Neural progenitor cell (in vitro differentiated cells): Measurements from ENCODE around the gene GNB2. TPM values are rescaled to one million over a fixed set of nuclear protein-coding genes. Genes with fewer than 3 reads are reported as not detected.

Experiments used
- DNase-seq: peaks from one replicate; pipeline ENCODE4 v3.0.0-alpha.2; 2016; ENCODE audit warnings: low spot score
- H2AFZ ChIP-seq: fragments of 200-600 bp; sonication (generic); replicated peaks from 2 replicates; pipeline ENCODE4 v1.6.1; 2016; ENCODE audit warnings: antibody characterized with exemption
- H3F3A ChIP-seq: fragments of 200-600 bp; sonication (generic); 2 replicates; pipeline ENCODE4 v1.6.1; 2016; ENCODE audit warnings: antibody characterized with exemption, low read depth
- H3K27ac ChIP-seq: fragments of 200-600 bp; sonication (generic); 2 replicates; pipeline ENCODE4 v1.5.1; 2016; ENCODE audit warnings: mild to moderate bottlenecking
- H3K27me3 ChIP-seq: fragments of 200-600 bp; sonication (generic); 2 replicates; pipeline ENCODE4 v1.6.1; 2016; ENCODE audit warnings: mild to moderate bottlenecking, moderate library complexity
- H3K36me3 ChIP-seq: fragments of 200-600 bp; sonication (generic); 2 replicates; pipeline ENCODE4 v1.5.1; 2016
- H3K4me1 ChIP-seq: fragments of 200-600 bp; sonication (generic); 2 replicates; pipeline ENCODE4 v1.6.1; 2016; ENCODE audit warnings: mixed run types
- H3K4me2 ChIP-seq: fragments of 200-600 bp; sonication (generic); 2 replicates; pipeline ENCODE4 v1.6.1; 2016
- H3K4me3 ChIP-seq: fragments of 200-600 bp; sonication (generic); 2 replicates; pipeline ENCODE4 v1.5.1; 2016
- H3K79me2 ChIP-seq: fragments of 200-600 bp; sonication (generic); 2 replicates; pipeline ENCODE4 v1.6.1; 2016; ENCODE audit warnings: low read depth
- H3K9ac ChIP-seq: fragments of 200-600 bp; sonication (generic); 2 replicates; pipeline ENCODE4 v1.6.1; 2016
- H3K9me3 ChIP-seq: fragments of 200-600 bp; sonication (generic); 2 replicates; pipeline ENCODE4 v1.5.1; 2016; ENCODE audit warnings: low read depth
- H4K20me1 ChIP-seq: fragments of 200-600 bp; sonication (generic); 2 replicates; pipeline ENCODE4 v1.6.1; 2016; ENCODE audit warnings: low read depth
- H3K27ac Mint-ChIP-seq: 3 replicates; pipeline ENCODE4 v1.8.0; 2021; ENCODE audit warnings: mixed read lengths
- H3K27me3 Mint-ChIP-seq: 2 replicates; pipeline ENCODE4 v1.8.0; 2022; ENCODE audit warnings: low read depth, mild to moderate bottlenecking, inconsistent platforms, moderate library complexity, mixed read lengths; ENCODE audit not compliant: insufficient read depth
- H3K36me3 Mint-ChIP-seq: 3 replicates; pipeline ENCODE4 v1.8.0; 2021; ENCODE audit warnings: mixed read lengths
- H3K4me1 Mint-ChIP-seq: 3 replicates; pipeline ENCODE4 v1.8.0; 2021; ENCODE audit warnings: mixed read lengths
- H3K4me3 Mint-ChIP-seq: 3 replicates; pipeline ENCODE4 v1.8.0; 2021; ENCODE audit warnings: mild to moderate bottlenecking, moderate library complexity, mixed read lengths
- H3K9me3 Mint-ChIP-seq: 3 replicates; pipeline ENCODE4 v1.8.0; 2020; ENCODE audit warnings: mixed read lengths
- EZH2 ChIP-seq: fragments of 200-600 bp; sonication (generic); IDR thresholded peaks from 2 replicates; pipeline ENCODE4 v1.6.1; 2017; ENCODE audit warnings: antibody characterized with exemption, mild to moderate bottlenecking, moderate library complexity
- EZH2phosphoT487 ChIP-seq: fragments of 200-600 bp; sonication (generic); IDR thresholded peaks from 2 replicates; pipeline ENCODE4 v1.6.1; 2017; ENCODE audit warnings: antibody characterized with exemption
- total RNA-seq: library from RNA; depleted of rRNA; stranded (reverse); fragments of >200 nt; gene quantifications from 2 replicates; pipeline ENCODE4 v1.2.3, GENCODE V29; 2015; ENCODE audit warnings: low replicate concordance
- TF ChIP-seq, protein P1 (sequence below): fragments of 200-600 bp; sonication (generic); IDR thresholded peaks from 2 replicates; pipeline ENCODE4 v1.5.1; 2017; ENCODE audit warnings: antibody characterized with exemption, mild to moderate bottlenecking

GNB2 gene
- total RNA-seq, 1 donor from 2014 or later: 54.3 TPM

DNA sequence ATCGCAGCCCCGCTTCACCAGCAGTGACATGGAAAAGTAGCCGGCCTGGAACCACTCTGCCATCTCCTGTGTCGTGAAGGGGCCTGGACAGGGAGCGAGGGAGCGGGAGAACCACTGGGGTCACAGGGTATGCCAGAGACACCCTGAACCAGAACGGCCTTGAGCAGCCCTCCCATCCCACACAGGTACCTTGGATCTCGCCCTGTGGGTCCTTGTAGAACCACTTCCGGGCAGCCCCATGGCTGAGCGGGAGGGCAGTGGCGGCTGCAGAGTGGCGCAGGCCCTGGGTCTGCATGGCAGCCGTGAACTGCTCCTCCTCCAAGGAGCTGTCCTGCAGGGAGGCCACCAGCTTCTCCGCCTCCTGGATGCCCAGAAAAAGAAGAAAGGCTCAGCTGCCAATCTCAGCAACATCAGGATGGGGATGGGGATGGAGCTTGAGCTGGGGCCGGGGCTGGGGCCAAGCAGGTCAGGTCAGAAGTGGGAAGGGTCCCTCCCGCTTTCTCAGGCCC, 11.0 kb downstream of the GNB2 start:
- H3K4me3 ChIP-seq: no peak overlapping the region

DNA sequence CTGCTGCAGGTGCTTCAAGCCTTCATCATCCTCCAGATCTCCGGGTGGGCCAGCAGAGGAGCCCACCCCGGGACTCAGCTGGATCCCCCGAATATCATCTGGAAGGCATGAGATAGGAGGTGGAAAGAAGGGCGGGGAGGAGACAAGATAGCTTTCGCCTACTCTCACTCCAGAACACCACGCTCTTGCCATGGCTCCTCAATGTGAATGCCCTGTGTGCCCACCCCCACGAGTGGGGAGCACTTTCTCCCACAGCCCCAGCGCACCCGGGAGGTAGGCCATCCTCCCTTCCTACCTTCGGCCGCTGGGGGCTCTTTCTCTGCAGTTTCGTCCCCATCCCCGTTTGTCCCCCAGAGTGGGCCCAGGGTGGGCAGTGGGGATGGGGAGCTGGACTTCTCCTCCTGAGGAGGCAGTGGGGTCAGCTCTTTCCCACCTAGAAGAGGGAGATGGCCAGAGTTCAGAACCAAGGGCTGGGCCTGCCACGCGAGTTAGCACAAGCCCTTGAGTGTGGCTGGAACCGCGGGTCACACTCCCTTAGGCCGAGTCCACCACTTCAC, 11.6 kb downstream of the GNB2 start:
- no peak overlapping the region for H3K4me2 ChIP-seq
- H3K9ac ChIP-seq: no peak overlapping the region
- no peak overlapping the region for H2AFZ ChIP-seq
- no peaks in the 10 kb centered on the region for H3K9me3 Mint-ChIP-seq
- H3K4me3 ChIP-seq: no peak overlapping the region
- TF ChIP-seq, protein P1, sequence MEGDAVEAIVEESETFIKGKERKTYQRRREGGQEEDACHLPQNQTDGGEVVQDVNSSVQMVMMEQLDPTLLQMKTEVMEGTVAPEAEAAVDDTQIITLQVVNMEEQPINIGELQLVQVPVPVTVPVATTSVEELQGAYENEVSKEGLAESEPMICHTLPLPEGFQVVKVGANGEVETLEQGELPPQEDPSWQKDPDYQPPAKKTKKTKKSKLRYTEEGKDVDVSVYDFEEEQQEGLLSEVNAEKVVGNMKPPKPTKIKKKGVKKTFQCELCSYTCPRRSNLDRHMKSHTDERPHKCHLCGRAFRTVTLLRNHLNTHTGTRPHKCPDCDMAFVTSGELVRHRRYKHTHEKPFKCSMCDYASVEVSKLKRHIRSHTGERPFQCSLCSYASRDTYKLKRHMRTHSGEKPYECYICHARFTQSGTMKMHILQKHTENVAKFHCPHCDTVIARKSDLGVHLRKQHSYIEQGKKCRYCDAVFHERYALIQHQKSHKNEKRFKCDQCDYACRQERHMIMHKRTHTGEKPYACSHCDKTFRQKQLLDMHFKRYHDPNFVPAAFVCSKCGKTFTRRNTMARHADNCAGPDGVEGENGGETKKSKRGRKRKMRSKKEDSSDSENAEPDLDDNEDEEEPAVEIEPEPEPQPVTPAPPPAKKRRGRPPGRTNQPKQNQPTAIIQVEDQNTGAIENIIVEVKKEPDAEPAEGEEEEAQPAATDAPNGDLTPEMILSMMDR: no peak
- TF ChIP-seq EZH2phosphoT487 (no peak), EZH2 (no peak)
- H3K36me3 ChIP-seq: no peaks in the 10 kb centered on the region
- peaks cover 3% of the 10 kb centered on the region for H3K4me1 ChIP-seq
- H4K20me1 ChIP-seq: peaks cover 75% of the 10 kb centered on the region
- H3K27me3 ChIP-seq: no peaks in the 10 kb centered on the region
- H3K27ac Mint-ChIP-seq: no peak overlapping the region
- peaks cover 10% of the 10 kb centered on the region for H3K36me3 Mint-ChIP-seq
- H3K27ac ChIP-seq: no peak overlapping the region
- peaks cover 27% of the 10 kb centered on the region for H3F3A ChIP-seq
- peaks cover 2% of the 10 kb centered on the region for H3K27me3 Mint-ChIP-seq
- no peak overlapping the region for H3K4me3 Mint-ChIP-seq
- DNase-seq: no peak
- peaks cover 13% of the 10 kb centered on the region for H3K4me1 Mint-ChIP-seq
- H3K9me3 ChIP-seq: no peaks in the 10 kb centered on the region
- peaks cover 26% of the 10 kb centered on the region for H3K79me2 ChIP-seq

More for the DNA sequence above, 11.0 kb downstream of the GNB2 start:
- Histone ChIP-seq H3K4me2 (no peak overlapping the region), H3K9ac (no peak overlapping the region), H3K4me1 (no peaks in the 10 kb centered on the region), H3K9me3 (no peaks in the 10 kb centered on the region), H2AFZ (no peak overlapping the region), H3K79me2 (peaks cover 20% of the 10 kb centered on the region), H3K36me3 (no peaks in the 10 kb centered on the region), H4K20me1 (peaks cover 75% of the 10 kb centered on the region), H3F3A (peaks cover 31% of the 10 kb centered on the region), H3K27ac (no peak overlapping the region), H3K27me3 (no peaks in the 10 kb centered on the region)
- H3K9me3 Mint-ChIP-seq: no peaks in the 10 kb centered on the region
- no peak overlapping the region for H3K4me3 Mint-ChIP-seq
- no peak for TF ChIP-seq EZH2
- TF ChIP-seq, protein P1: no peak
- TF ChIP-seq EZH2phosphoT487: no peak
- H3K27me3 Mint-ChIP-seq: peaks cover 3% of the 10 kb centered on the region
- peaks cover 9% of the 10 kb centered on the region for H3K4me1 Mint-ChIP-seq
- no peak for DNase-seq
- no peak overlapping the region for H3K27ac Mint-ChIP-seq
- H3K36me3 Mint-ChIP-seq: peaks cover 10% of the 10 kb centered on the region

DNA sequence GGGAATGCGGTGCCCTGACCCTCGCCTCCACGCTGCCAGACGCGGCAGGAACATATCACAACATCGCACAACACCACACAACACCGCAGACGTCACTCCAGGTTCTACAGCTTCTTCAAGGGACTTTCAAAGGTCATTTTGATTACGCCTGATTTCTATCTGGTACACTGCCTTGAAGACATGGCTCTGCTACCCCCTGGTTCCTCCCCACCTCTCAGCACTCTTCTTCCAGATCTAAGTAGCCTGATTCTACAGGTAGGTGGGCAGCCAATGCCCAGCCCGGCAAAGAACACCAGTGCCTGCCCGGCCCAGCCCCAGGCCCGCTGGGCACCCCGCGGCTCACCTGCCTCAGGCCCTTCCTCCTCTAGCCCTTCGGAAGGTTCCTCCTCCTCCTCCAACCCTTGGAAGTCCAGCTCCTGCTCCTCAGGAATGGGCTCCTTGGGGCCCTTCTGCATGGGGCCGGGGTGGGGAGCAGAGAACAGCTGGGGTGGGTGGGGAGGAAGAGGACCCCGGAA, 12.1 kb downstream of the GNB2 start:
- H3K4me1 Mint-ChIP-seq: peaks cover 14% of the 10 kb centered on the region
- Histone ChIP-seq H4K20me1 (peaks cover 75% of the 10 kb centered on the region), H2AFZ (no peak overlapping the region), H3K79me2 (peaks cover 31% of the 10 kb centered on the region), H3K4me3 (no peak overlapping the region), H3F3A (peaks cover 21% of the 10 kb centered on the region), H3K9me3 (no peaks in the 10 kb centered on the region), H3K27ac (no peak overlapping the region), H3K4me1 (peaks cover 6% of the 10 kb centered on the region), H3K9ac (no peak overlapping the region), H3K4me2 (no peak overlapping the region), H3K36me3 (no peaks in the 10 kb centered on the region), H3K27me3 (no peaks in the 10 kb centered on the region)
- no peaks in the 10 kb centered on the region for H3K27me3 Mint-ChIP-seq
- no peaks in the 10 kb centered on the region for H3K9me3 Mint-ChIP-seq
- no peak overlapping the region for H3K27ac Mint-ChIP-seq
- TF ChIP-seq EZH2 (no peak), EZH2phosphoT487 (no peak)
- TF ChIP-seq, protein P1: no peak
- H3K36me3 Mint-ChIP-seq: peaks cover 10% of the 10 kb centered on the region
- no peak for DNase-seq
- H3K4me3 Mint-ChIP-seq: no peak overlapping the region
